Gastroesophageal sphincter (tissue), 4 donors: ENCODE measurements around the gene RAB3IL1. TPM values are rescaled to one million over a fixed set of nuclear protein-coding genes. Genes with fewer than 3 reads are reported as not detected.
A peak's percentile ranks its signal among the peaks of the same experiment; 100 is the strongest.
"Not testable (repeated sequence)": the region's sequence is repeated elsewhere in the genome, so short reads cannot be mapped to it uniquely, and the experiment has no call there.

ENCODE experiments used
- ATAC-seq: fragments of 150-250 bp; one replicate; pipeline ENCODE4 v1.9.1; 2016; ENCODE audit warnings: mild to moderate bottlenecking, moderate library complexity
- H3K27ac ChIP-seq, 4 donors: fragments of 200-600 bp; sonication (generic) in 3 of 4; 1 replicate in 3 of 4; 2 replicates in 1 of 4; pipeline ENCODE4 v1.5.1; 2016 to 2019
- H3K27me3 ChIP-seq: fragments of 200-600 bp; sonication (generic); one replicate; pipeline ENCODE4 v1.5.1; 2019
- H3K36me3 ChIP-seq, 2 donors: fragments of 200-600 bp; sonication (generic); one replicate each; pipeline ENCODE4 v1.5.1; 2019; ENCODE audit warnings: control low read depth in 1 of 2
- H3K4me1 ChIP-seq, 3 donors: fragments of 200-600 bp; sonication (generic); 1 replicate in 2 of 3; 2 replicates in 1 of 3; pipeline ENCODE4 v1.5.1; 2016 to 2019; ENCODE audit warnings: control low read depth in 2 of 3
- H3K4me3 ChIP-seq, 2 donors: fragments of 200-600 bp; sonication (generic); one replicate each; pipeline ENCODE4 v1.5.1; 2019; ENCODE audit warnings: mild to moderate bottlenecking in 1 of 2, moderate library complexity in 1 of 2
- H3K9me3 ChIP-seq, 3 donors: fragments of 200-600 bp; sonication (generic); one replicate each; pipeline ENCODE4 v1.5.1; 2017 to 2019; ENCODE audit warnings: control low read depth in 2 of 3
- CTCF ChIP-seq, 4 experiments: fragments of 200-600 bp in 2 of 4; fragments of 450-650 bp in 2 of 4; sonication (generic) in 1 of 4; IDR thresholded peaks; one replicate each; pipeline ENCODE4 v1.5.1; 2017 to 2019; ENCODE audit warnings: antibody characterized with exemption in 4 of 4, mild to moderate bottlenecking in 2 of 4, moderate library complexity in 2 of 4
- EP300 ChIP-seq: sonication (generic); formaldehyde crosslinking; IDR thresholded peaks from one replicate; pipeline ENCODE4 v1.6.1; 2017; ENCODE audit warnings: antibody characterized with exemption, mild to moderate bottlenecking
- POLR2A ChIP-seq, 2 donors: fragments of 450-650 bp; IDR thresholded peaks; one replicate each; pipeline ENCODE4 v1.6.1; 2017; ENCODE audit warnings: antibody characterized with exemption in 2 of 2, mild to moderate bottlenecking in 2 of 2, moderate library complexity in 1 of 2
- POLR2AphosphoS5 ChIP-seq: sonication (generic); formaldehyde crosslinking; IDR thresholded peaks from one replicate; pipeline ENCODE4 v1.6.1; 2017; ENCODE audit warnings: antibody characterized with exemption
- WGBS, 2 donors: methylation state at CpG; one replicate each; pipeline ENCODE4 v1.1.5; 2018; ENCODE audit warnings: low coverage in 1 of 2; 5-methylcytosine and 5-hydroxymethylcytosine counted together
- total RNA-seq, 4 donors: library from RNA; depleted of rRNA; stranded (reverse); fragments of >200 nt; gene quantifications; one replicate each; pipeline ENCODE4 v1.1.0, GENCODE V29; 2016

Gene RAB3IL1, protein sequence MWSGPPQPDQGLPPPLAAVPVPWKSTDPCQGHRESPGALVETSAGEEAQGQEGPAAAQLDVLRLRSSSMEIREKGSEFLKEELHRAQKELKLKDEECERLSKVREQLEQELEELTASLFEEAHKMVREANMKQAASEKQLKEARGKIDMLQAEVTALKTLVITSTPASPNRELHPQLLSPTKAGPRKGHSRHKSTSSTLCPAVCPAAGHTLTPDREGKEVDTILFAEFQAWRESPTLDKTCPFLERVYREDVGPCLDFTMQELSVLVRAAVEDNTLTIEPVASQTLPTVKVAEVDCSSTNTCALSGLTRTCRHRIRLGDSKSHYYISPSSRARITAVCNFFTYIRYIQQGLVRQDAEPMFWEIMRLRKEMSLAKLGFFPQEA
- 10 to 100 TPM; 11.5 to 22.1 (median 14.7) TPM for total RNA-seq

DNA sequence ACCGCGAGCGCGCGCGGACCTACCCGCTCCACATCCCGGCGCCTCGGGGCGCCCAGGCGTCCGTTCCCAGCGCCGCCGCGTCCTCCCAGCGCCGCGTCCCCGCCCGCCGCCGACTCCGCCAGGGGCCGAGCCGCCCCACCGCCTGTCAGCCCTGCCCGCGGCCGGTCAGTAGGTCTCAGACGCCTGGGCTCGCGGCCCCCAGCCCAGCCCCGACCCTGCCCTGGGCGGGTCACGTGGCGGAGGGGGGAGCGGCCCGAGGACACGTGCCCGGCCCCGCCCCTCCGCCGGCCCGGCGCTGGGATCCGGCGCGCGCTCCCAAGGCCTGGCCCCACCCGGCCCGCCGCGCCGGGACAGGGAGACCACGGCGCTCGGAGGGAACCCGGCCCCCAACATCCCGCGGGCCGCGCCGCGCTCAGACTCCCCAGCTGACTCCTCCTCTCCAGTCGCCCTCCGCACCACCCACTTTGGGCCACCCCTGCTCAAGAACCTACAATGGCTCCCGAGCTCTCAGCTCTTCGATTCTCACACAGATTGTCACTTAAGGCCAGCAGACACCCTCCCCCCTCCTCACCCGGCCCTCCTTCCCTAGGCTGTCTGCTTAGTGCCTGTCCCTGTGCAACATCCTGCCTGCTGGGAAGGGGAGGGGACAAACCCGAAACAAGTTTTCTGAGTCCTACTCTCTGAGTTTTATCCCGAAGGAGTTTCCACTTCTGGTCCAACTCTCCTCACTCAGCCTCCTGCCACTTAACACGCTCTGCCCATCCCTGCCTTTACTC, at the start of gene RAB3IL1:
Gene RAB3IL1, minus strand, starts transcription at position 233 of the 776 bp plus-strand sequence. Its CDS starts 199 bp downstream, at position 34.
- 5 to 10% methylated on average over 6 to 7 of the region's 74 CpGs for WGBS, 2 donors
- Histone ChIP-seq H3K36me3 (no peaks in the 10 kb centered on the region), H3K4me3 (peak within 1 kb of the TSS; percentile 45 to 82), H3K9me3 (no peaks in the 10 kb centered on the region), H3K4me1 (peaks cover 0 to 83% (median 17%) of the 10 kb centered on the region in 3 donors), H3K27me3 (peaks cover 24% of the 10 kb centered on the region), H3K27ac (peak within 1 kb of the TSS in 3 of 4 donors; percentile 72 to 85 (median 82))
- peak; percentile 85 for ATAC-seq
- peak; percentile 32 to 51 for TF ChIP-seq POLR2A (IDR thresholded peaks at IDR 0.05)
- peak in 2 of 4 experiments; percentile 8 to 11 for TF ChIP-seq CTCF (IDR thresholded peaks at IDR 0.05)
- TF ChIP-seq POLR2AphosphoS5, result peak; percentile 44
- TF ChIP-seq EP300, result no peak

DNA sequence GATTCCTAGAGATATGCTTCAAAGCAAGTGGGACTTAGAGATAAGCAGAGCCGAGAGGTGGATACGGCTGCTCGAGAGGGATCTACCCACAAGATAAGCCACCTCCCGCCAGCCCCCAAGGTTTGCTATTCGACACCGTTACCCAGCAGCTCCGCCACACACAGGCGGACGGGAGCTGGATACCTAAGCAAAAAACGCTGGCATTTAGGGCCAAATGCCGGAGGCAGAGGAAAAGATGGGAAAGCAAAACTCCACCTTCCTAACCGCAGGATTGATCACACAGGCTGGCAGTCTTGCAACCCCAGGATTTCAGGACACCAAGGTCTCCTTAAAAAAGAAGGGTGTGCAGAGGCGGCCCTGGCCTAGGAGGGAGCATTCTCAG, 49.4 kb upstream of the RAB3IL1 start:
- 0% methylated on average over 4 to 10 of the region's 13 CpGs for WGBS, 2 donors
- peak overlapping the region; percentile 91 to 99 (median 98) for H3K27ac ChIP-seq
- peaks cover 0 to 36% of the 10 kb centered on the region in 2 donors for H3K36me3 ChIP-seq
- peak overlapping the region; percentile 88 to 92 for H3K4me3 ChIP-seq
- no peak for TF ChIP-seq EP300
- no peak for TF ChIP-seq CTCF (IDR thresholded peaks at IDR 0.05)
- TF ChIP-seq POLR2A (IDR thresholded peaks at IDR 0.05), result no peak
- TF ChIP-seq POLR2AphosphoS5, result no peak
- ATAC-seq, result no peak
- no peaks in the 10 kb centered on the region for H3K9me3 ChIP-seq
- no peaks in the 10 kb centered on the region for H3K27me3 ChIP-seq
- H3K4me1 ChIP-seq, result peaks cover 6 to 77% (median 29%) of the 10 kb centered on the region in 3 donors

- Histone ChIP-seq H3K4me1 (peaks cover 0 to 74% (median 17%) of the 10 kb centered on the region in 3 donors), H3K27ac (peak overlapping the region in 3 of 4 donors; percentile 91 to 99 (median 99)), H3K4me3 (peak overlapping the region; percentile 88 to 92), H3K36me3 (peaks cover 0 to 42% of the 10 kb centered on the region in 2 donors)
- WGBS, 2 donors, result 54 to 56% methylated on average over 8 to 9 of the region's 9 CpGs
- ATAC-seq, H3K9me3 ChIP-seq, H3K27me3 ChIP-seq: not testable (repeated sequence)
These were observed 47.4 kb upstream of the RAB3IL1 start for GRCh38 chr11:61964666-61965271.

DNA sequence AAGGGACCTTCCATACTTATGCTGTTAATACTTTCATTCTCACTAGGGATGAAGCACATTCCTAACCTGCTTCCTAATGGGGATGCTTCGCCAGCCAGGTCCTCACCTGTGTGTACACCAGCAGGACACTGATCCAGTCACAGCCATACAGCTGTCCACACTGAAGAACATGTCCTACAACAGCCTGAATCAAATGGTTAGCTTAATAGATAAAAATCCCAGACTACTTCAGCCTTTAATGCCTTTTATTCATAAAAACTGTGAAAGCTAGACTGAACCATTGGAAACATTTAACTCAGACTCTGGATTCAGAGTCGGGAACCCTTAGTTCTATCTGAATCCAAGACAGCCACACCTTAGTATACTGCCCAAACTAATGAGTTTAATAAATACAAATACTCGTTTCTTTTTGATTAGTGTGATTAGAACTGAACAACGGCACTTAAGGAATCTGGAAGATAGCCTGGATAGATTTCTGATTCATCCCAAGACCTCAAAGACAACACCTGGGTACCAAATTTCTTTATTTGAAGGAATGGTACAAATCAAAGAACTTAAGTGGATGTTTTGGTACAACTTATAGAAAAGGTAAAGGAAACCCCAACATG, 46.8 kb upstream of the RAB3IL1 start:
- Histone ChIP-seq H3K36me3 (peaks cover 0 to 49% of the 10 kb centered on the region in 2 donors), H3K27me3 (no peaks in the 10 kb centered on the region), H3K27ac (peak overlapping the region in 3 of 4 donors; percentile 91 to 99 (median 99)), H3K4me1 (peaks cover 0 to 68% (median 17%) of the 10 kb centered on the region in 3 donors), H3K9me3 (no peaks in the 10 kb centered on the region), H3K4me3 (peak overlapping the region in 1 of 2 donors; percentile 92)
- TF ChIP-seq POLR2A (IDR thresholded peaks at IDR 0.05), result peak in 1 of 2 donors; percentile 6
- no peak for TF ChIP-seq EP300
- peak; percentile 46 for TF ChIP-seq POLR2AphosphoS5
- no peak for TF ChIP-seq CTCF (IDR thresholded peaks at IDR 0.05)
- WGBS, 2 donors, result 46 to 52% methylated on average over 4 of the region's 4 CpGs
- ATAC-seq, result no peak
